SK-N-MC (cell line): Measurements from ENCODE around the gene RALGPS1.
A peak's percentile ranks its signal among the peaks of the same experiment; 100 is the strongest.

Source experiments
- DNase-seq: peaks from one replicate; pipeline ENCODE4 v3.0.0-alpha.2; 2011; ENCODE audit warnings: low read depth, low spot score
- H3K27ac ChIP-seq: fragments of 200-600 bp; sonication (generic); 2 replicates; pipeline ENCODE4 v1.5.1; 2016; ENCODE audit warnings: mixed run types
- H3K36me3 ChIP-seq: fragments of 200-600 bp; sonication (generic); 2 replicates; pipeline ENCODE4 v1.6.1; 2017; ENCODE audit warnings: antibody characterized with exemption, low read length, mixed read lengths; ENCODE audit not compliant: insufficient read depth
- H3K4me3 ChIP-seq: fragments of 200-600 bp; sonication (generic); 2 replicates; pipeline ENCODE4 v1.5.1; 2016
- H3K9ac ChIP-seq: fragments of 200-600 bp; sonication (generic); 2 replicates; pipeline ENCODE4 v1.8.0; 2017; ENCODE audit warnings: mixed run types, mixed read lengths; ENCODE audit not compliant: insufficient read length
- H3K9me3 ChIP-seq: fragments of 200-600 bp; sonication (generic); 2 replicates; pipeline ENCODE4 v1.6.1; 2017; ENCODE audit warnings: low read depth, mild to moderate bottlenecking, antibody characterized with exemption, low read length, moderate library complexity, mixed read lengths
- EZH2 ChIP-seq: fragments of 200-600 bp; sonication (generic); IDR thresholded peaks from one replicate; pipeline ENCODE4 v1.6.1; 2017; ENCODE audit warnings: antibody characterized with exemption
- FOXP2 ChIP-seq: optimal IDR thresholded peaks from 2 replicates; pipeline ENCODE3; 2011; ENCODE audit warnings: mild to moderate bottlenecking, moderate library complexity; ENCODE audit not compliant: insufficient read depth; ENCODE audit errors: extremely low read length, control extremely low read depth
- POLR2AphosphoS5 ChIP-seq: IDR thresholded peaks from 2 replicates; pipeline ENCODE4 v1.6.1; 2012; ENCODE audit warnings: mild to moderate bottlenecking, low read depth, low read length, borderline replicate concordance

RALGPS1 gene

GRCh38 chr9:127022913-127023660 is 108.5 kb downstream of the RALGPS1 start:
- H3K9me3 ChIP-seq = no peaks in the 10 kb centered on the region
- DNase-seq = no peak
- TF ChIP-seq POLR2AphosphoS5 (no peak), FOXP2 (no peak), EZH2 (no peak)
- peak overlapping the region; percentile 96; the same call in 1 of the 2 replicates for H3K27ac ChIP-seq
- H3K4me3 ChIP-seq = no peak overlapping the region
- H3K9ac ChIP-seq = no peak overlapping the region
- H3K36me3 ChIP-seq = no peaks in the 10 kb centered on the region

- Histone ChIP-seq H3K9ac (no peak overlapping the region), H3K36me3 (no peaks in the 10 kb centered on the region), H3K9me3 (no peaks in the 10 kb centered on the region), H3K27ac (no peak overlapping the region), H3K4me3 (no peak overlapping the region)
- DNase-seq = no peak
- TF ChIP-seq FOXP2 (no peak), EZH2 (no peak), POLR2AphosphoS5 (no peak)
Observed at GRCh38 chr9:127025042-127025441, 110.5 kb downstream of the RALGPS1 start.

GRCh38 chr9:127027694-127028093 is 113.1 kb downstream of the RALGPS1 start:
- DNase-seq = no peak
- H3K36me3 ChIP-seq = no peaks in the 10 kb centered on the region
- TF ChIP-seq EZH2 (no peak), POLR2AphosphoS5 (no peak), FOXP2 (no peak)
- H3K9ac ChIP-seq = no peak overlapping the region
- no peaks in the 10 kb centered on the region for H3K9me3 ChIP-seq
- H3K4me3 ChIP-seq = no peak overlapping the region
- H3K27ac ChIP-seq = no peak overlapping the region

- Histone ChIP-seq H3K36me3 (no peaks in the 10 kb centered on the region), H3K9ac (no peak overlapping the region), H3K27ac (no peak overlapping the region), H3K9me3 (no peaks in the 10 kb centered on the region), H3K4me3 (no peak overlapping the region)
- no peak for DNase-seq
- TF ChIP-seq FOXP2 (no peak), EZH2 (no peak), POLR2AphosphoS5 (no peak)
Observed at GRCh38 chr9:127029548-127029947, 115.0 kb downstream of the RALGPS1 start.

- no peak overlapping the region for H3K9ac ChIP-seq
- H3K27ac ChIP-seq = no peak overlapping the region
- H3K4me3 ChIP-seq = no peak overlapping the region
- no peaks in the 10 kb centered on the region for H3K9me3 ChIP-seq
- no peak for DNase-seq
- H3K36me3 ChIP-seq = no peaks in the 10 kb centered on the region
- TF ChIP-seq POLR2AphosphoS5 = no peak
Observed at GRCh38 chr9:127030814-127031740, 116.5 kb downstream of the RALGPS1 start.

GRCh38 chr9:127032256-127032655 is 117.7 kb downstream of the RALGPS1 start:
- TF ChIP-seq POLR2AphosphoS5 (no peak), EZH2 (no peak), FOXP2 (no peak)
- Histone ChIP-seq H3K9ac (no peak overlapping the region), H3K36me3 (no peaks in the 10 kb centered on the region), H3K4me3 (no peak overlapping the region), H3K9me3 (no peaks in the 10 kb centered on the region), H3K27ac (no peak overlapping the region)
- DNase-seq = no peak

GRCh38 chr9:127033061-127033460 is 118.5 kb downstream of the RALGPS1 start:
- DNase-seq = no peak
- no peak overlapping the region for H3K9ac ChIP-seq
- H3K27ac ChIP-seq = no peak overlapping the region
- TF ChIP-seq EZH2 (no peak), POLR2AphosphoS5 (no peak), FOXP2 (no peak)
- no peaks in the 10 kb centered on the region for H3K9me3 ChIP-seq
- H3K36me3 ChIP-seq = no peaks in the 10 kb centered on the region
- no peak overlapping the region for H3K4me3 ChIP-seq

- H3K9me3 ChIP-seq = no peaks in the 10 kb centered on the region
- no peak overlapping the region for H3K4me3 ChIP-seq
- H3K27ac ChIP-seq = no peak overlapping the region
- no peaks in the 10 kb centered on the region for H3K36me3 ChIP-seq
- TF ChIP-seq POLR2AphosphoS5 (no peak), FOXP2 (no peak), EZH2 (no peak)
- no peak for DNase-seq
- no peak overlapping the region for H3K9ac ChIP-seq
Observed at GRCh38 chr9:127033789-127034188, 119.2 kb downstream of the RALGPS1 start.

- no peak overlapping the region for H3K9ac ChIP-seq
- DNase-seq = no peak
- no peak overlapping the region for H3K4me3 ChIP-seq
- H3K27ac ChIP-seq = no peak overlapping the region
- no peaks in the 10 kb centered on the region for H3K9me3 ChIP-seq
- no peaks in the 10 kb centered on the region for H3K36me3 ChIP-seq
- TF ChIP-seq POLR2AphosphoS5 (no peak), EZH2 (no peak), FOXP2 (no peak)
Observed at GRCh38 chr9:127034691-127035090, 120.1 kb downstream of the RALGPS1 start.
